DMS 273 (cell line): ENCODE measurements around the gene TBC1D9.
A peak's percentile ranks its signal among the peaks of the same experiment; 100 is the strongest.

Experiments
- DNase-seq: peaks from one replicate; lab custom pipeline; 2025; ENCODE audit not compliant: unreplicated experiment; lab: John Stamatoyannopoulos, UW

The TBC1D9 gene

DNA sequence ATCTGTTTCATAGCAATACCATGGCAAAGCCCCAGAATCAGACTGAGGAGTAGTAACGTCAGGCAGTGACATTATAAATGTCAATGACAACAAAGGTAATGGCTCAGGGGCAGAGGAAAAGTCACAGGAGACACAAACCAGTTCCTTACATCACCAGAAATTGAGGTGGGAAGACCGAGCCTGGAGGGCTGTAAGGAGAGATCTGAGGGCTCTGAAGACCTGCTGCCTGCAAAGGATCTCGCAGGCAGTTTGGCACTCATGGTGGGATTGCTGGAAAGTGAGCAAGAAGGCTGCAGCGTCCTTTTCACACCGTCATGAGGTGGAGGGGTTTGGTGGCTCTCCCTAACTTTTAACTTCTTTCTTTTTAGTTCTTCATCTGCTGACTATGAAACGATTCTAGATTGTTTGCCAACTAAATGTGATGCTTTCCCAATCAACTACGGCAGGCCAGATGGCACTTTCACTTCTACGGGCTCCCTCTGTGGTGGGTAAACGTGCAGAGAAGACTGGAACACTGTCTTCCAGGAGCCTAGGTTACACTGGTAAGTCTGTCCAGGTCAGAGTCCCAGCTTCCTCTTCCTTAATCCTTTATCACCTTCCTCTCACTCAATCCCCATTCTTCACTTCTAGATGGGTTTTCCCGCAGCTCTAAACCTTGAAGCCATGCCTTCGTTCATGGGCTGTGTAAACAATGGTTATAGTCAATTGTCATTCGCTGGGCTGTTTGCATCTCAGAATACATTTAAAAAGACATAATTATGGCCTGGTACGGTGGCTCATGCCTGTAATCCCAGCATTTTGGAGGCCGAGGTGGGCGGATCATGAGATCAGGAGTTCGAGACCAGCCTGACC lies 58.2 kb downstream of the TBC1D9 start:
- DNase-seq, result peak; percentile 48

DNA sequence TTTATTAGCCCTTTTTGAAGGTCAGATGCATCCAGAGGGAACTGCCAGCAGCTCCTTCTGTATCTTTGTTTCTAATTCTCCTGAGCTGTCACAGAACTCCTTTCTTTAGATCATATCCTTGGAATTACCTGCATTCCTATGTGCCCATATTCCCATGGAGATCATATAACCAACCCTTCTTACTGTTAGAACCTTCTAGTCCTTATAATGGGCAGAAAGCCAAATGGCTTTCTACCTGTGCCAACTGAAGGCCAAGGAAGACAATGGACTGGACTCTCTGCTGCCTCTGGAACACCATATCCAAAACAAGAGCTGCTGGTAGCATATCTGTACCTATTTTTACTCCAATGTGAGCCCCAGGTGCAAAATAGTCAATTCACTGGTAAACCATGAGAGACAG lies 60.7 kb downstream of the TBC1D9 start:
- no peak for DNase-seq

DNA sequence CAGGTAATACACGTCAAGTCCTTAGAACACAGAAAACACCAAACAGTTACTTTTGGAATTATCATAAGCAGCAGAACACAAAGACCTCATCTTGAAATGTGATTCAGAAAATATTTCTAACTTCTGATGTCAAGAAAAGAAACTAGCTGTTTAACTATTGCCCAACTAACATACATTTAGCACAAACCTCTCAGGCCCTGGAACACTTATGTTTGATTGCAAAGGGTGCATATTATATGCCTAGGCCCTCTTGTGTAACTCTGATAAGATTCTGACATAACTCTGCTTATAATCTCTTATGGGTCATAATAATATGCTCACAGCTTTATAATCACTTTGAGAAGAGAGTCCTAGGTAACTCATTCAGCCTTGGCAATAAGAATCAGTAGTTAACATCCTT lies 62.6 kb downstream of the TBC1D9 start:
- no peak for DNase-seq

DNA sequence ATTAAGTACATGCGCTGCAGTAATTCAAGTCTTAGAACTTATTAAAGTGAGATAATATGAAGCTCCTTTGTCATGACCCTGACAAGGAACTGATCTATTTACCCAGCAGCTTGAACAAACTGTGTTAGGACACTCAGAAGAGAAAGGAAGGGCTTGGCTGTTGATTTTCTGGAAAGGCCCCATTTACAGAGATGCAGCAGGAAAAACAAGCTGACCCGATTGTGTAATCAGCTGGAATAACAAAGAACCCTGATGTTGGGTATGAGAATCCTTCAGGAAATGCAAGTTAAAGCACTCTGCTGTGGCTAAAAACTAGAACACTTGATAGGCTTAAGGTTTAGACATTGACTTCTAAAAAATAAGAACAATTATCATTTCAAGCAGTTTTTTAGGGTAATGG lies 64.8 kb downstream of the TBC1D9 start:
- DNase-seq, result no peak

DNA sequence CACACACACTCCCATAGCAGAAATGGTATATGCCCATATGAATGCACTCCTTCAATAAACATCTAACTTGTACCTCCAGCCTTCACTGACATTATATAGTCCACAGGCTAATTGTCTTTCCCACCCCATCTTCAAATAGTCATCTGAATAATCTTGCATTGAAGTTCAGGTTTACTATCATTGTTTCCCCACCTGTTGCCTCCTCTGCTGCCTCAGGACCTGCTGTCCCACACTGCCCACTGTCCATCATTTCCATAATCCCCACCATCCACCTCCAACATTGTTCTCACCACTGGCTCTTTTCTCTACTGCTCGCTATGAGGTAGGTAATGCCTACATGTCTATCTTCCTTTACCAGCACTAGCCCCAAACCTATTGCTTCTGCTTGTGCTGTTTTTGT lies 66.1 kb downstream of the TBC1D9 start:
- DNase-seq, result no peak

DNA sequence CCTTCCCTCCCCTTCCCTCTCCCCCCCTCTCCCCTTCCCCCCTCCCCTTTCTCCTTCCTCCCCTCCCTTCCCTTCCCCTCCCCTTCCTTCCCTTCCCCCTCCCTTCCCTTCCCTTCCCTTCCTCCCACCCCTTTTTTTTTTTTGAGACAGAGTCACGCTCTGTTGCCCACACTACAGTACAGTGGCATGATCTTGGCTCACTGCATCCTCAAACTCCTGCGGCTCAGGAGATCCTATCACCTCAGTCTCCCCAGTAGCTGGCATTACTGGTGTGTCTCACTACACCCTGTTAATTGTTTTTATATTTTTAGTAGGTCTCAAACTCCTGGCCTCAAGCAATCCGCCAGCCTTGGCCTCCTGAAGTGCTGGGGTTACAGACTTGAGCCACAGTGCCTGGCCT lies 66.6 kb downstream of the TBC1D9 start:
- DNase-seq, result no peak

DNA sequence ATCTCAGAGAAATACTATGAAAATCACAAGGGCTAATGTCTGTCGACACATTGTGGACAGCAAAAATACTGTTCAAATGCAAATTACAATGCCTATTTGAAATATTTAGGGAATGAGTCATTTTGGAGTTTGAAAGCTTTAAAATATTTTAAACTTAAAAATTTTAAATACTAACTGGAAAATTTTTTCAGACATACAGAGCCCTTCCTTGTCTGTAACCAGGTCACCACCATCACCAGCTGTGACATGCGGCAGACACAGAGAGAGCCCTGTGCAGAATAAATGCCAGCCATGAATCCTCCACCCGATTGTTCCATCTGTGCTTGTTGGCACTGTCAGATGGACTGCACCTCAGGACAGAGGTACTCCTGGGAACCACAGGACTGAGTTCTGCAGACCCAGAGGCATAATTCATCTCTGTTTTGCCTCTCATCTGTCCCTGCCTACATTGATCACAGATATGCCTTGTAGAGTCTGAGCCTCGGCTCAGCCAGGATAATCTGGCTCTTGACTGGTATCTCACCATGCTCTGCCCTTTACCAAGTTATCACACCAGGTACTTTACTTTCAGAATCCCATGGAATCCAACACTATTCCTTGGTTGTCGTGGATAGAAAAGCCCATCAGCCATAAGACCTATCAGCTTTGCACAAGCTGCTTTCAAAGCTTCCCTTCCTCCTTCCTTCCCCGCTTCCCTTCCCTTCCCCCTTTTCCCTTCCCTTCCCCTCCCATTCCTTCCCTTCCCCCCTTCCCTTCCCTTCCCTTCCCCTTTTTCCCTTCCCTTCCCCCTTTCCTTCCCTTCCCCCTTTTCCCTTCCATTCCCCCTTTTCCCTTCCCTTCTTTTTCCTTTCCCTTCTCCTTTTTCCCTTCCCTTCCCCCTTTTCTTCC lies 67.2 kb downstream of the TBC1D9 start:
- DNase-seq, result peak; percentile 48

DNA sequence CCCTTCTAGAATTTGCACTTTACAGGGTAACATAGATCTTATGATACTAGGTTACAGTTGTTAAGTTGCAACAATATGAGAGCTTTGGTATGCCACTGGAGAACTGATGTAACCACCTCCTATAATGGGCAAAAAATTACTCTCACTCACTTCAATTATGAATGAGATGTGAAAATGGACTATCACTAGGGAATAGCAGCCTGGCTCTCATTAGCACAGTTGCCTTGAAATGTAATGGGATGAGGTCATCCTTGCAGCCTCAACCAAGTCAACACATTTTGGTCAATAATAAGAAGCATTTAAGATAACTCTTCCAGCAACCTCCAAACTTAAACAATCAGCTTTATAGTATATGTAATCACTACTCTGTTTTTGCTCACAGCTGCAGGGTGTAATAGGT lies 69.4 kb downstream of the TBC1D9 start:
- DNase-seq, result no peak

DNA sequence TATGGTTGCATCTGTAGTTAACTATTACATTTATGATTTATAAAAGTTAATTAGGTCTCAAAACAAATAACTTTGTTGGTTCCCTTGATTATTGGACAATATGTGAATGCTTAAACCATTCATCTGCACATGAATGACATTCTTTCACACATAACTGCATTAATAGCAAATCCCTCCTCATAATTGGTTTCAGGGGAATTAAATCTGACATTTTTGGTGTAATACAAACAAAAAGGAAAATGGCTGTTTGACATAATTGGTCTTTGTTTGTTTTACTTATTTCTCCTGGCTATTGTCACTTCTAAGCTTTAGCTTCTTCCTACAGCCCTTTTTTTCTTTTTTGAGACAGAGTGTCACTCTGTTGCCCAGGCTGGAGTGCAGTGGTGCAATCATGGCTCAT lies 71.9 kb downstream of the TBC1D9 start:
- no peak for DNase-seq

DNA sequence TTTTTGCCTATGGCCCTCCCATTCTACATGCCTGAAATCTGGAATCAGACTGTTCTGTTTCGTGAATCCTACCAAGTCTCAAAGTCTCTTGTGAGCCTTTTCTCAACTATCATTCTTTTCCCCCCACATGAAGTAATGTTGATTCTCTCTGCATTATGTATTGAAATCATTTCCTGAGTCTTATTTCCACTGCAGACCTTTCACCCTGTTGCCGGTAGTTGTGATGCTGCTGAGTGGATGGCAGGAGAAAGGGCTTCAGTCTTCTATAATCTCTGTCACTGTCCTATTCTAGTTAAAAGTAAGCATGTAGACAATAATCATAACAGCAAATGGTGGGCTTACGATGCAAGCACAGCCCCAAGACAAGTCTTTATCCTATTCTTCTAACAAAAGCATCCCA lies 75.0 kb downstream of the TBC1D9 start:
- no peak for DNase-seq

DNA sequence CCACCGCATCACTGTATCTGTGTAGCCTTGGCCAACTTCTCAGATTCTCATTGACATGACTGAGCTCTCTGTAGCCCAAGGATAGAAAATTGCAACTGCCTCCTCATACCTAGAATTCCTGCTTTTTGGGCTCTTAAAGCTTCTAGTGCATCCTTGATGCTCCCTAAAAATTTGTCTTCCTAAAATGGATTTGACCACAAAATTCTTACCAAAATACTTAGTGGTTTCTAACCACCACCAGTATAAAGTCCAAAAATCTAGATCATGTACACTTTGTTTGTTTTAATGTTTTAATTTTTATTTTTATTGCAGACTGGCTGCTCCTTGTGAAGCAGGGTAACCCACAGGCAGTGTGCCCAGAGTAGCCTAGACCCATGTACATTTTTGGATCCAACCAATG lies 75.5 kb downstream of the TBC1D9 start:
- DNase-seq, result no peak

DNA sequence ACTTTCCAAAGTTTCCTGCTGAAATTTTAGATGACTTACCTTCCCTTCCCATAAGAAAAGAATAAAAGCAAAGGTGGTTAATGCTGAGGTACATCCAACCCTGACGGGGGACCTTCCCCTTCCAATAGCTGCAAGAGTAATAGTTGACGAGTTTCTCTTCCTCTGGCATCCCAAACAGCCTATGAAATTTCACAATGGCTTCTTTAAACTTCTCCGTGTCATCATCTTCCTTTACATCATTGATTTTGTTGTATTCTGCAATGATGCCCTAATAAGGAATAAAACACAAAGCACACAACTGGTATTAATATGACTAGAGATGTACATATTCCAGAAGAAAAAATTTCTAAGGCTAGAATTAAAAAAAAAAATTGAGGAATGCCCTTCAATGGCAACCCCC lies 76.6 kb downstream of the TBC1D9 start:
- DNase-seq, result no peak

DNA sequence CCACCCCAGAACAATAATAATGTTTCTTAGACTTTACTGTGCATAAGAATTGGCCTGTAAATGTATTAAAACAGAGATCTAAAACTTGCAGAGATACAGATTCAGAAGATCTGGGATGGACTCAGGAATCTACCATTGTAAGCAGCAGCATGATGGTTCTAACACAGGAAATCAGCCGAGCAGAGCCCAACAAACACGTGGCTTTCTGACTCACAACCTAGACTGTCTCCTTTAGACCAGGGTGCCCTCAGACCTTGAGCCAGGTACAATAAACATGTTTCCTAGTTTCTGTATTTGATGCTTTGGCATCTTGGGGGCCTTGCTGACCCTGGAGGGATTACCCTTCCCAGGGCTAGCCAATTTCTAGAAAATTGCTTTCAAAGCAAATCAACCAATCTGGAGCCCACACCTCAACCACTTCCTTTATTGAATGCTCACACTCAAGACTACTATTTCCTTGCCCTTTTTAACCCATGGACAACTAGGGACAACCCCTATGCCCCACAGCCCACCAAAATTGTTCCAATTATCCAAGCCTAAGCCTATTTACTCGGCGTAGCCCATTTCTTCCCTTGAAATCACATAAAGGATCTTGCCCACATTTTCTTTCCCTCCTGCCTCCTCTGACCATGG lies 80.5 kb downstream of the TBC1D9 start:
- no peak for DNase-seq

DNA sequence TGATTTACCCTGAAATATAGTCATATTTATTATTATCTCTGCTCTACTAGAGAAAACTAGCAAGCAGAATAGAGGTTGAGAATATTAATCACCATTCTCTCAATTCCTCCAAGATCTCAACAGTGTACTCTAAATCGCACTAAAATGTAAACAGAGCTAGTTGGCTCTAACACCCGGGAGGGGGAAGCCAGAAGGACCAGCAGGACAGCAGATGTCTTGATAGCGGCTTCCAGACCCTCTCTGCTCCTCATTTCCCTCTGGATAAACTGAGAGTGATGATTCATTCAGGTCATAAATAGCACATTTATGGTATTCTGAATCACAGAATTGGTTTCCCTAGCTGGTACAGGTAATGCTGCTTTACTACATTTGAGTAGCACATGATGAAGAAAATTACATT lies 82.5 kb downstream of the TBC1D9 start:
- peak; percentile 59 for DNase-seq

DNA sequence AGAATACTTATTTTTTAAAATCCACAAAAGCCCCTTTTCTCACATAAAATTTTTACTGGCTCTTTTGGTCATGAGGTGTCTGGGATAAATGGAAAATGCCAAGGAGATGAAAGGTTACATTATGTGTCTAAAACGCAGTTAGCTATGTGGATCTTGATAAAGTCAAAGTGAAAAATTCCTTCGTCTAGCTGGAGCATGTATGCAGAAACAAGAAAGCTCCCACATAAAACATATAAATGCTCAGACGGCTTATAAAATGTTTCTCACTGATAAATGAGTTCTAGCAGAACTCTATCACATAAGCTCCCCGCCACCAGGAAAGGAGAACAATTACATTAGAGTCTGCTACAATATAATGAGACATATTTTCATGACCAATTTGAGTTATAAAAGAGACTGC lies 83.8 kb downstream of the TBC1D9 start:
- DNase-seq, result no peak

DNA sequence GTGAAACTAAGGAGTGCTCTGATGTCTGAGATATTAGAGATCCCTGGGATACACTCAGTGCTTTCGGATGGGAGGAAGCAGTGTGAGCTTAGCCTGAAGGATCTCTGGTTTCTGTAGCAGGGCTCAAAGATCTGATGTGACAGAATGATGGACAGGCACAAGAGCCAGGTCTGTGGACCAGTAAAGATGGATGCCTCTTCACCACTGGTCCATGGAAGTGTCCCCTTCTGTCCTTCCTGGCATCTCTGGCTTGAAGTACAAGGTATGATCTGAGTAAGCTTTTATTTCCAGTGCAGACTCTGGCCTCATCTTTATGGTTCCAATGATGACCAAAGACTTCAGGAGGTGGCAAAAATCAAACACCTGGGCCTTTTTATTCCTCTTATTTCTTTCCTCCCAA lies 88.1 kb downstream of the TBC1D9 start:
- no peak for DNase-seq

DNA sequence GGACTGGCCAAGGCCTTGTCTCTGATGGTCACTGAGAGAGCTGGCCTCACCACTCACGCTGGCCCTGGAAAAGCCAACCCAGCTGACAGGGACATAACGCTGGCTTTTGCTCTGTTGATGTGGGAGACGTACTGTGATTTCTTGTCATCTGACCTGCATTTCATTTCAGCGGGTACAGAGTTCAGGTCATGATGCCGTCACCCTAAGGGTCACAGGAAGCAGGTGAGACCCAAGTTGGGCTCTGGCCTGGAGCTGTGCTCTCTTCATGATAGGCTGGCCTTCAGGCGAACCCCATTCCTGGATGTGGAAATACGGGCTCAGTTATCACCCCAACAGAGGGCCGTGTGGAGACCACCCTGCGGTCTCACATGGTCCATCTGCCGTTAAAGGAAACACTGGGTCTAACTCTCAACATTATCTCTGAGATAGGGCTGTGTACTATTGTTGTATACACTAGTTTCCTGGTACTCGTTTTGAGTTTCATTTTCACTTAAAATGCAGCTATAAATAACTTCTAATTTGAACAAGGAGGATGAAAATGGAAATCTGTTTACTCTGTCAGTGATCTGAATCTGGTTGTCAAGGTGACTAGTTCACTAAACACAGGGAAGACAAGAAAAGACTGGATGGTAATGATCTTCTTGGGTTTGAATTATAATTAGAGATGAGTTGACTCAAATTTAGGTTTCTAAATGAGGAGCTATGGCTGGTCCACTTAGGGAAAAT lies 89.1 kb downstream of the TBC1D9 start:
- DNase-seq, result no peak

DNA sequence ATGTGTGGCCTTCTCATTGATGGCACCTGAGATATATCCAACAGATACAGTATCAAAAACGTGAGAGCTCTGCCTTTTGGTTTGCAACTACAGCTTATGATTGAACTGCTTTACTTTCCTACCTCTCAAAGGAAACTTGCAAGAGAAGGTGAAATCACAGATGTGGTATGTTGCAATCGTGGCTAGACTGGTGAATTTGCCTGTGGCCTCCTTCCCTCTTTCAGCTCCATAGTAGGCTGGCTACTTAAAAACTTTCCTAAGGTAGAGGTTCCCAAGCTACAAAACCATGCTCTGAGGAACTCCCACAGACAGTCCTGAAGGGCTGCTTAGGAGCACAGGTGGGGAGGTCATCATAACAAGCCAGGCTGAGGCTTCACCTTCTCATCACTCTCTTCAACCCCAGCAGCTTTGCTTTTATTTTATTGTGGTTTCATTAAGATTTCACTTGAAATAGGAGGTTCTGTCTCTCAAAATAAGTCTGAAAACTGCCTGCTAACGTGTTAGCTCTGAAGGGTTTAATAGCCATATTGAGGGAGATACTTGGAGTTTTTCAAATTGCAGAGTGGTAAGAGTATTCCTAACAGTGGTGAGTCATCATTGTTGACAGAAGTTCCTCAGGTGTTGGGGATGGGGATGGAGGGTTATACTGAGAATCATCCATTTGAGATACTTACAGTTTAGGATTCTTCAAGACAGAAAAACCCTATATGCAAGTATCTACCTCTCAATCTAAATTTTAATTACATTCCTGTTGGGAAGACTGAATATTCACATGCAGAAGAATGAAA lies 93.9 kb downstream of the TBC1D9 start:
- DNase-seq, result no peak

DNA sequence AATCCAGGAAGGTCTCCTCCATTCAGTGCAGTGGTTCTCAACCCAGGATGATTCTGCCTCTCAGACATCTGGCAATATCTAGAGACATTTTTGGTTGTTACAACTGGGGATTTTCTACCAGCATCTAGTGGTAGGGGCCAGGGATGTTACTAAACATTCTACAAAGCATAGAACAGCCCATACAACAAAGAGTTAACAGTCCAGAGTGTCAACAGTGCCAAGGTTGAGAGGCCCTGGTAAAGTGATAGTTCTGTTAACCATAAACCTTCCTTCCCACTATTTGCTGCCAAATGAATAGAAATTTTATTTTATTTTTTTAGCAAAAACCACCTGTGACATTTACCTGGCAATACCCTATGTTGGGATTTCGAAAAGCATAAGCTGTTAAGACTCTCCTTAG lies 94.6 kb downstream of the TBC1D9 start:
- DNase-seq, result no peak

DNA sequence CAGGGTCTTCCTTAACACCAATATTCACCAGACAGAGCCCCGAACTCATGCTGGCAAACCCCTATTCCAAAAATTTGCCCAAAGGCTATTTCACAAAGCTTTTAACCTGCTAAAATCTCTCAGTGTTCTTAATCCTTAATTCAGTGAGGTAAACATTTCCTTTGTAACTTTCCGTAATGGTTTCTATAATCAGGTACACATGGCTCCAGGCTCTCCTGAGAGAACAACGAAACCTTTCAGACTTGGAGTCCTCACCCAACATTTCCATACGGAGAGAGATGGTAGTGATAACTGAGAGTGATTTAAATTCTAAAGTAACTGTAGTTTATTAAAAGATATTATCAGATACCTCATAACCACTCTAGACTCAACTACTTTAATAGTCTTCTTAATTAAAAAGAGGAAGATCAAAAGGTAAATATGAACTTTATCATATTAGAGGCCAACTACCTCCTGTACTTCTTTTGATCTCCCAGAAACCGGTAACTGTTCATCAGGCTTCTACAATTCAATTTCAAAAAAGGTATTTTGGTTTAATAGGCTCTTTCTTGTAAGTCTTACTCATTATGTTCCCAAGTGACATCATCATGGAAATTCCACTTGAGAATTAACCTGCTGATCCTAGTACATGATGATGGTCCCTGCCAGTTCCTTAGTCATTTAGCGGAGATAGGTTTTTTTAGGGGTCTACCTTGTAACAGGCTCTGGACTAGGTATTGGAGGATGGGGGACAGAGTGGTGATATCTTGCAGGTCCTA lies 96.1 kb downstream of the TBC1D9 start:
- DNase-seq, result no peak
